WTC11 (cell line): ENCODE results near the gene ASCC3. TPM values are rescaled to one million over a fixed set of nuclear protein-coding genes. Genes with fewer than 3 reads are reported as not detected.
A peak's percentile ranks its signal among the peaks of the same experiment; 100 is the strongest.

Source experiments
- ATAC-seq: fragments of 200-7000 bp; cut with Tn5 transposase; 2 replicates; pipeline ENCODE4 v1.10.0; 2021; ENCODE audit warnings: mild to moderate bottlenecking, moderate library complexity
- CTCF ChIA-PET: fragments of 300-600 bp; sonication (Branson Sonifier 250); formaldehyde crosslinking; loops from one replicate; lab custom pipeline; 2021; ENCODE audit warnings: antibody characterized with exemption; lab: Charles Lee
- POLR2A ChIA-PET: fragments of 350-600 bp; sonication (Branson Sonifier 250); formaldehyde crosslinking; loops from one replicate; lab custom pipeline; 2021; ENCODE audit warnings: antibody characterized with exemption; lab: Charles Lee
- DNase-seq: peaks from one replicate; pipeline ENCODE4 v3.0.0; 2021; ENCODE audit warnings: low spot score
- H3K27ac Mint-ChIP-seq: 2 replicates; pipeline ENCODE4 v1.8.0; 2021; ENCODE audit warnings: mixed read lengths
- H3K27me3 Mint-ChIP-seq: 2 replicates; pipeline ENCODE4 v1.8.0; 2021; ENCODE audit warnings: low read depth, mild to moderate bottlenecking, moderate library complexity, mixed read lengths
- H3K36me3 Mint-ChIP-seq: 2 replicates; pipeline ENCODE4 v1.8.0; 2021; ENCODE audit warnings: mixed read lengths
- H3K4me1 Mint-ChIP-seq: 2 replicates; pipeline ENCODE4 v1.8.0; 2022; ENCODE audit warnings: mixed read lengths
- H3K4me3 Mint-ChIP-seq: 2 replicates; pipeline ENCODE4 v1.8.0; 2021; ENCODE audit warnings: mild to moderate bottlenecking, moderate library complexity, mixed read lengths
- H3K9me3 Mint-ChIP-seq: 2 replicates; pipeline ENCODE4 v1.8.0; 2021; ENCODE audit warnings: mixed read lengths
- CREM ChIP-seq: sonication (generic); formaldehyde crosslinking; IDR thresholded peaks from 2 replicates; pipeline ENCODE4 v1.8.1; 2022; ENCODE audit warnings: mild to moderate bottlenecking, missing genetic modification reagents, moderate library complexity
- ETV6 ChIP-seq: sonication (generic); formaldehyde crosslinking; IDR thresholded peaks from 2 replicates; pipeline ENCODE4 v1.8.1; 2022; ENCODE audit warnings: mild to moderate bottlenecking, missing genetic modification reagents
- FOXK1 ChIP-seq: sonication (generic); formaldehyde crosslinking; IDR thresholded peaks from 2 replicates; pipeline ENCODE4 v1.8.0; 2022; ENCODE audit warnings: mild to moderate bottlenecking, moderate library complexity, missing genetic modification reagents
- GABPB1 ChIP-seq: sonication (generic); formaldehyde crosslinking; IDR thresholded peaks from 2 replicates; pipeline ENCODE4 v1.8.1; 2023; ENCODE audit warnings: mild to moderate bottlenecking, missing genetic modification reagents
- IRF2 ChIP-seq: sonication (generic); formaldehyde crosslinking; IDR thresholded peaks from 2 replicates; pipeline ENCODE4 v1.8.0; 2022; ENCODE audit warnings: low read depth, missing genetic modification reagents, borderline replicate concordance
- NFE2L1 ChIP-seq: sonication (generic); formaldehyde crosslinking; IDR thresholded peaks from 2 replicates; pipeline ENCODE4 v1.8.1; 2023; ENCODE audit warnings: missing genetic modification reagents
- NR3C1 ChIP-seq: sonication (generic); formaldehyde crosslinking; conservative IDR thresholded peaks from 2 replicates; pipeline ENCODE4 v1.8.1; 2023; ENCODE audit warnings: low read depth, mild to moderate bottlenecking, missing genetic modification reagents
- OVOL2 ChIP-seq: fragments of 250-450 bp; sonication (Bioruptor Pico); IDR thresholded peaks from 2 replicates; pipeline ENCODE4 v1.9.0; 2021; ENCODE audit warnings: mild to moderate bottlenecking, borderline replicate concordance
- RELA ChIP-seq: sonication (generic); formaldehyde crosslinking; IDR thresholded peaks from 2 replicates; pipeline ENCODE4 v1.8.1; 2022; ENCODE audit warnings: missing genetic modification reagents, mild to moderate bottlenecking, borderline replicate concordance
- TEAD1 ChIP-seq: sonication (generic); formaldehyde crosslinking; IDR thresholded peaks from 2 replicates; pipeline ENCODE4 v1.8.0; 2022; ENCODE audit warnings: mild to moderate bottlenecking, missing genetic modification reagents
- TP53 ChIP-seq: sonication (generic); formaldehyde crosslinking; IDR thresholded peaks from 2 replicates; pipeline ENCODE4 v1.8.1; 2023; ENCODE audit warnings: mild to moderate bottlenecking, missing genetic modification reagents
- total RNA-seq: library from RNA; stranded (reverse); gene quantifications from 3 replicates; pipeline ENCODE4 v1.2.3, GENCODE V29; 2021
- TF ChIP-seq, protein P1 (sequence below): sonication (generic); formaldehyde crosslinking; IDR thresholded peaks from 2 replicates; pipeline ENCODE4 v1.8.0; 2022; ENCODE audit warnings: mild to moderate bottlenecking, missing genetic modification reagents
- TF ChIP-seq, protein P2 (sequence below): sonication (generic); formaldehyde crosslinking; IDR thresholded peaks from 2 replicates; pipeline ENCODE4 v1.8.1; 2023; ENCODE audit warnings: mild to moderate bottlenecking, missing genetic modification reagents, borderline replicate concordance
- TF ChIP-seq, protein P3 (sequence below): sonication (generic); formaldehyde crosslinking; IDR thresholded peaks from 2 replicates; pipeline ENCODE4 v1.8.0; 2022; ENCODE audit warnings: mild to moderate bottlenecking, missing genetic modification reagents
- TF ChIP-seq, protein P4 (sequence below): sonication (generic); formaldehyde crosslinking; IDR thresholded peaks from 2 replicates; pipeline ENCODE4 v1.8.1; 2022; ENCODE audit warnings: low read depth, missing genetic modification reagents, borderline replicate concordance
- TF ChIP-seq, protein P5 (sequence below): sonication (generic); formaldehyde crosslinking; IDR thresholded peaks from 2 replicates; pipeline ENCODE4 v1.8.1; 2022; ENCODE audit warnings: mild to moderate bottlenecking, missing genetic modification reagents, moderate library complexity, borderline replicate concordance
- TF ChIP-seq, protein P6 (sequence below): fragments of 250-450 bp; sonication (Bioruptor Pico); IDR thresholded peaks from 2 replicates; pipeline ENCODE4 v2.1.2; 2022; ENCODE audit warnings: mild to moderate bottlenecking, moderate library complexity
- TF ChIP-seq, protein P7 (sequence below): fragments of 250-450 bp; sonication (Bioruptor Pico); conservative IDR thresholded peaks from 2 replicates; pipeline ENCODE4 v1.9.0; 2021; ENCODE audit warnings: mild to moderate bottlenecking
- TF ChIP-seq, protein P8 (sequence below): fragments of 250-450 bp; sonication (Bioruptor Pico); IDR thresholded peaks from 2 replicates; pipeline ENCODE4 v1.9.0; 2021; ENCODE audit warnings: mild to moderate bottlenecking

ASCC3 gene
- total RNA-seq, 1 experiment from 2014 or later, result 80.7 TPM

DNA sequence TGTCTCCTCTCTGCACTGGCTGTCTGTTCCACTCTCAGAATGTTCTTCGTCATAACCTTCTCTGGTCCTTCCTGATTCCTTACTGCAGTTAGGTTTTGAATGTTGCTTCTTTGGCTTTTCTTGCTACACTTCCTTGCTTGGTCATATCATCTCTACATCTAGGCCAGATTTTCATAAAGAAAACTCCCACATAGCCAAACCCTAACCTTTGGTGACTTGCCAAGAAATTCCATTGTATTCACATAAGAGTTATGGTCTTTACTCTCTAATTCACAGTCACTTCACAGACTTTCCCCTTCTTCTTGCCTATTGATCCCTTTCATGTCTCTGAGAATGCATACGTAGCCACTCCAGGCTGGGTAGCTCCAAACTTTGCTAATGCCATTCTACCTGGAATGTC, 374.5 kb downstream of the ASCC3 start:
- no peaks in the 10 kb centered on the region for H3K4me1 Mint-ChIP-seq
- CTCF ChIA-PET, result no interaction called here
- H3K27me3 Mint-ChIP-seq, result no peaks in the 10 kb centered on the region
- H3K9me3 Mint-ChIP-seq, result no peaks in the 10 kb centered on the region
- no peak for TF ChIP-seq TEAD1
- TF ChIP-seq CREM (CRISPR knock-in tag), result no peak
- TF ChIP-seq TP53 (CRISPR knock-in tag), result no peak
- TF ChIP-seq, protein P1, sequence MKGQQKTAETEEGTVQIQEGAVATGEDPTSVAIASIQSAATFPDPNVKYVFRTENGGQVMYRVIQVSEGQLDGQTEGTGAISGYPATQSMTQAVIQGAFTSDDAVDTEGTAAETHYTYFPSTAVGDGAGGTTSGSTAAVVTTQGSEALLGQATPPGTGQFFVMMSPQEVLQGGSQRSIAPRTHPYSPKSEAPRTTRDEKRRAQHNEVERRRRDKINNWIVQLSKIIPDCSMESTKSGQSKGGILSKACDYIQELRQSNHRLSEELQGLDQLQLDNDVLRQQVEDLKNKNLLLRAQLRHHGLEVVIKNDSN, result no peak
- no peak for TF ChIP-seq NR3C1
- no peak for TF ChIP-seq IRF2 (CRISPR knock-in tag)
- no peak for DNase-seq
- POLR2A ChIA-PET, result no interaction called here
- H3K4me3 Mint-ChIP-seq, result no peak overlapping the region
- ATAC-seq, result no peak
- no peak overlapping the region for H3K27ac Mint-ChIP-seq
- H3K36me3 Mint-ChIP-seq, result peaks cover 15% of the 10 kb centered on the region

DNA sequence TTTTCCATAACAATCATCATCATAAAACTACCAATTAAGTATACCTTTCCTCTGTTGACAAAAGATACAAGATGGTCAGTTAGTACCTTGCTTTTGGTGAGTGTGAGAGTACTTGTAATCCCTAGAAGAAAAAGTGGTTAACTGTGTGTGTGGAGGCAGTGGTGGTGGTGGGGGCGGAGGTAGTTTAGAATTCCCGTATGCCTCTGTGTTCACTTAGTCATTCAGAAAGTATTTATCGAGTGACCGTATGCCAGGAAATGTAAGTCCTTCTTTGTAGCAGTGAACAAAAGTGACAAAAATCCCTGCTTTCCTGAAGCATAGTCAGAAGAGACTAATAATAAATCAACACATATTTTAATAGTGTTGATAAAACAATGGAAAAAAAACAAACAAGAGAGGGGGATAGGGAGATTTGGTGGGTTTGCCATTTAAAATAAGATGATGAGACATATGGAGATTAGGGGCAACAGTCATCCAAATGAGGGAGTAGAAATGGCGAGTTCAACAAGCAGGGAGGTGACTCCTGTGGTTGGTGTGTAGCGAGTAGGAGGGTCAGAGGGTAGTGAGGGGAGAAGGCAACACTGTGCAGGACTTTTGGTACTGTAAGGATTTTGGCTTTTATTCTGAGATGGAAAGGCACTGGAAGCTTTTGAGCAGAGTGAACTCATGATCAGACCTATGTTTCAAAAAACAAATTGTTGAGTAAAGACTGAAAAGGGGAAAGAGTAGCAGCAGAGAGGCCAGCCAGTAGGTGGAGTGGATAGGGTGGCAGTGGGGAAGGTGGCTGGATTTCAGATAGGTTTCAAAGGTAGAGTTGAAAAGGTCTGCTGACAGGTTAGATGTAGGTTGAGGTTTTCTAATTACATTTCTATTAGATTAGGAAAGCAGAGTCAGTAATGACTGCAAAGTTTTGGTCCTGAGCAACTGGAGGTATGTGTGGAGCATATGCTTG, 376.1 kb downstream of the ASCC3 start:
- H3K9me3 Mint-ChIP-seq, result no peaks in the 10 kb centered on the region
- H3K27me3 Mint-ChIP-seq, result no peaks in the 10 kb centered on the region
- peaks cover 8% of the 10 kb centered on the region for H3K36me3 Mint-ChIP-seq
- ChIA-PET CTCF (no interaction called here), POLR2A (no interaction called here)
- H3K4me3 Mint-ChIP-seq, result no peak overlapping the region
- ATAC-seq, result peak; percentile 74
- DNase-seq, result no peak
- H3K4me1 Mint-ChIP-seq, result no peaks in the 10 kb centered on the region
- no peak overlapping the region for H3K27ac Mint-ChIP-seq
- TF ChIP-seq, protein P2, sequence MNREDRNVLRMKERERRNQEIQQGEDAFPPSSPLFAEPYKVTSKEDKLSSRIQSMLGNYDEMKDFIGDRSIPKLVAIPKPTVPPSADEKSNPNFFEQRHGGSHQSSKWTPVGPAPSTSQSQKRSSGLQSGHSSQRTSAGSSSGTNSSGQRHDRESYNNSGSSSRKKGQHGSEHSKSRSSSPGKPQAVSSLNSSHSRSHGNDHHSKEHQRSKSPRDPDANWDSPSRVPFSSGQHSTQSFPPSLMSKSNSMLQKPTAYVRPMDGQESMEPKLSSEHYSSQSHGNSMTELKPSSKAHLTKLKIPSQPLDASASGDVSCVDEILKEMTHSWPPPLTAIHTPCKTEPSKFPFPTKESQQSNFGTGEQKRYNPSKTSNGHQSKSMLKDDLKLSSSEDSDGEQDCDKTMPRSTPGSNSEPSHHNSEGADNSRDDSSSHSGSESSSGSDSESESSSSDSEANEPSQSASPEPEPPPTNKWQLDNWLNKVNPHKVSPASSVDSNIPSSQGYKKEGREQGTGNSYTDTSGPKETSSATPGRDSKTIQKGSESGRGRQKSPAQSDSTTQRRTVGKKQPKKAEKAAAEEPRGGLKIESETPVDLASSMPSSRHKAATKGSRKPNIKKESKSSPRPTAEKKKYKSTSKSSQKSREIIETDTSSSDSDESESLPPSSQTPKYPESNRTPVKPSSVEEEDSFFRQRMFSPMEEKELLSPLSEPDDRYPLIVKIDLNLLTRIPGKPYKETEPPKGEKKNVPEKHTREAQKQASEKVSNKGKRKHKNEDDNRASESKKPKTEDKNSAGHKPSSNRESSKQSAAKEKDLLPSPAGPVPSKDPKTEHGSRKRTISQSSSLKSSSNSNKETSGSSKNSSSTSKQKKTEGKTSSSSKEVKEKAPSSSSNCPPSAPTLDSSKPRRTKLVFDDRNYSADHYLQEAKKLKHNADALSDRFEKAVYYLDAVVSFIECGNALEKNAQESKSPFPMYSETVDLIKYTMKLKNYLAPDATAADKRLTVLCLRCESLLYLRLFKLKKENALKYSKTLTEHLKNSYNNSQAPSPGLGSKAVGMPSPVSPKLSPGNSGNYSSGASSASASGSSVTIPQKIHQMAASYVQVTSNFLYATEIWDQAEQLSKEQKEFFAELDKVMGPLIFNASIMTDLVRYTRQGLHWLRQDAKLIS (CRISPR knock-in tag), result no peak
- TF ChIP-seq FOXK1 (CRISPR knock-in tag) (no peak), ETV6 (CRISPR knock-in tag) (no peak), OVOL2 (CRISPR knock-in tag) (no peak), NFE2L1 (CRISPR knock-in tag) (no peak), RELA (CRISPR knock-in tag) (no peak), GABPB1 (CRISPR knock-in tag) (no peak)
- TF ChIP-seq, protein P3, sequence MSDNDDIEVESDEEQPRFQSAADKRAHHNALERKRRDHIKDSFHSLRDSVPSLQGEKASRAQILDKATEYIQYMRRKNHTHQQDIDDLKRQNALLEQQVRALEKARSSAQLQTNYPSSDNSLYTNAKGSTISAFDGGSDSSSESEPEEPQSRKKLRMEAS, result no peak
- TF ChIP-seq, protein P4, sequence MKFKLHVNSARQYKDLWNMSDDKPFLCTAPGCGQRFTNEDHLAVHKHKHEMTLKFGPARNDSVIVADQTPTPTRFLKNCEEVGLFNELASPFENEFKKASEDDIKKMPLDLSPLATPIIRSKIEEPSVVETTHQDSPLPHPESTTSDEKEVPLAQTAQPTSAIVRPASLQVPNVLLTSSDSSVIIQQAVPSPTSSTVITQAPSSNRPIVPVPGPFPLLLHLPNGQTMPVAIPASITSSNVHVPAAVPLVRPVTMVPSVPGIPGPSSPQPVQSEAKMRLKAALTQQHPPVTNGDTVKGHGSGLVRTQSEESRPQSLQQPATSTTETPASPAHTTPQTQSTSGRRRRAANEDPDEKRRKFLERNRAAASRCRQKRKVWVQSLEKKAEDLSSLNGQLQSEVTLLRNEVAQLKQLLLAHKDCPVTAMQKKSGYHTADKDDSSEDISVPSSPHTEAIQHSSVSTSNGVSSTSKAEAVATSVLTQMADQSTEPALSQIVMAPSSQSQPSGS (CRISPR knock-in tag), result no peak
- TF ChIP-seq, protein P5, sequence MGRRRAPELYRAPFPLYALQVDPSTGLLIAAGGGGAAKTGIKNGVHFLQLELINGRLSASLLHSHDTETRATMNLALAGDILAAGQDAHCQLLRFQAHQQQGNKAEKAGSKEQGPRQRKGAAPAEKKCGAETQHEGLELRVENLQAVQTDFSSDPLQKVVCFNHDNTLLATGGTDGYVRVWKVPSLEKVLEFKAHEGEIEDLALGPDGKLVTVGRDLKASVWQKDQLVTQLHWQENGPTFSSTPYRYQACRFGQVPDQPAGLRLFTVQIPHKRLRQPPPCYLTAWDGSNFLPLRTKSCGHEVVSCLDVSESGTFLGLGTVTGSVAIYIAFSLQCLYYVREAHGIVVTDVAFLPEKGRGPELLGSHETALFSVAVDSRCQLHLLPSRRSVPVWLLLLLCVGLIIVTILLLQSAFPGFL (CRISPR knock-in tag), result no peak
- TF ChIP-seq, protein P6, sequence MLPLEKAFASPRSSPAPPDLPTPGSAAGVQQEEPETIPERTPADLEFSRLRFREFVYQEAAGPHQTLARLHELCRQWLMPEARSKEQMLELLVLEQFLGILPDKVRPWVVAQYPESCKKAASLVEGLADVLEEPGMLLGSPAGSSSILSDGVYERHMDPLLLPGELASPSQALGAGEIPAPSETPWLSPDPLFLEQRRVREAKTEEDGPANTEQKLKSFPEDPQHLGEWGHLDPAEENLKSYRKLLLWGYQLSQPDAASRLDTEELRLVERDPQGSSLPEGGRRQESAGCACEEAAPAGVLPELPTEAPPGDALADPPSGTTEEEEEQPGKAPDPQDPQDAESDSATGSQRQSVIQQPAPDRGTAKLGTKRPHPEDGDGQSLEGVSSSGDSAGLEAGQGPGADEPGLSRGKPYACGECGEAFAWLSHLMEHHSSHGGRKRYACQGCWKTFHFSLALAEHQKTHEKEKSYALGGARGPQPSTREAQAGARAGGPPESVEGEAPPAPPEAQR (CRISPR knock-in tag), result no peak
- TF ChIP-seq, protein P7, sequence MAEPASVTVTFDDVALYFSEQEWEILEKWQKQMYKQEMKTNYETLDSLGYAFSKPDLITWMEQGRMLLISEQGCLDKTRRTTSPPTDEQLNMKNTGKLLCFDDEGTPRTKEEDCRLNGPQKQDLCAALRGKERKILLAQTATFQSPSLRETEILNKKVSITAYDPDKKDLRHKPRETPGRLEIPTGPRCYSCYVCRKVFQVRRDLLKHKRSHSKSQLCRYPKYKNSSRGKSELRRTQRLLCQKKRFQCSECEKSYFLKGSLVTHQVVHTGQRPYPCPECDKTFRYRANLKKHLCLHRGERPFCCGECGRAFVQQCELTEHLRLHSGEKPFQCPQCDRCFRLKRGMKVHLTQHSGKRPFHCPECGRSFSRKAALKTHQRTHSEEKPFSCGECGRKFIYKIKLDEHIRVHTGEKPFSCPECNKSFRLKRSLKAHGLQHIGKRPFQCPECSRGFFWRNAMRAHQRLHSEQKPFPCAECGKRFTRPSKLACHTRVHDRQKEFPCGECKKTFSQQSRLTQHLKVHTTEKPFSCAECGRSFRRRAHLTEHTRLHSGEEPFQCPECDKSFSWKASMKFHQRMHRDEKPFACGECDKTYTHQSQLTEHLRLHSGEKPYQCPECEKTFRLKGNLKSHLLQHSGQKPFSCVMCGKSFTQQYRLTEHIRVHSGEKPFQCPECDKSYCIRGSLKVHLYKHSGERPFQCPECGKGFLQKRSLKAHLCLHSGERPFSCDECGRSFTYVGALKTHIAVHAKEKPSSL (CRISPR knock-in tag), result no peak
- TF ChIP-seq, protein P8, sequence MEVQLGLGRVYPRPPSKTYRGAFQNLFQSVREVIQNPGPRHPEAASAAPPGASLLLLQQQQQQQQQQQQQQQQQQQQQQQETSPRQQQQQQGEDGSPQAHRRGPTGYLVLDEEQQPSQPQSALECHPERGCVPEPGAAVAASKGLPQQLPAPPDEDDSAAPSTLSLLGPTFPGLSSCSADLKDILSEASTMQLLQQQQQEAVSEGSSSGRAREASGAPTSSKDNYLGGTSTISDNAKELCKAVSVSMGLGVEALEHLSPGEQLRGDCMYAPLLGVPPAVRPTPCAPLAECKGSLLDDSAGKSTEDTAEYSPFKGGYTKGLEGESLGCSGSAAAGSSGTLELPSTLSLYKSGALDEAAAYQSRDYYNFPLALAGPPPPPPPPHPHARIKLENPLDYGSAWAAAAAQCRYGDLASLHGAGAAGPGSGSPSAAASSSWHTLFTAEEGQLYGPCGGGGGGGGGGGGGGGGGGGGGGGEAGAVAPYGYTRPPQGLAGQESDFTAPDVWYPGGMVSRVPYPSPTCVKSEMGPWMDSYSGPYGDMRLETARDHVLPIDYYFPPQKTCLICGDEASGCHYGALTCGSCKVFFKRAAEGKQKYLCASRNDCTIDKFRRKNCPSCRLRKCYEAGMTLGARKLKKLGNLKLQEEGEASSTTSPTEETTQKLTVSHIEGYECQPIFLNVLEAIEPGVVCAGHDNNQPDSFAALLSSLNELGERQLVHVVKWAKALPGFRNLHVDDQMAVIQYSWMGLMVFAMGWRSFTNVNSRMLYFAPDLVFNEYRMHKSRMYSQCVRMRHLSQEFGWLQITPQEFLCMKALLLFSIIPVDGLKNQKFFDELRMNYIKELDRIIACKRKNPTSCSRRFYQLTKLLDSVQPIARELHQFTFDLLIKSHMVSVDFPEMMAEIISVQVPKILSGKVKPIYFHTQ (CRISPR knock-in tag), result no peak
